Panc1 (cell line): ENCODE results near the gene SEC61A2. TPM values are rescaled to one million over a fixed set of nuclear protein-coding genes. Genes with fewer than 3 reads are reported as not detected.

Source experiments
- ATAC-seq: fragments of 200-7000 bp; cut with Tn5 transposase; 2 replicates; pipeline ENCODE4 v1.9.1; 2020; ENCODE audit warnings: mild to moderate bottlenecking, moderate library complexity
- BruUV-seq: library from RNA; stranded (reverse); fragments of 400-500 nt; replicated peaks from 2 replicates; lab custom pipeline; 2021; lab: Mats Ljungman, UMichigan
- CTCF ChIA-PET: fragments of 300-600 bp; sonication (Branson Sonifier 250); formaldehyde crosslinking; loops from one replicate; lab custom pipeline; 2022; ENCODE audit warnings: antibody characterized with exemption; lab: Charles Lee
- POLR2A ChIA-PET: fragments of 300-600 bp; sonication (Branson Sonifier 250); formaldehyde crosslinking; loops from one replicate; lab custom pipeline; 2022; ENCODE audit warnings: antibody characterized with exemption; lab: Charles Lee
- DNase-seq: peaks from one replicate; pipeline ENCODE4 v3.0.0-alpha.2; 2010; ENCODE audit warnings: low read depth, low spot score
- H3K27ac ChIP-seq: 2 replicates; pipeline ENCODE4 v1.5.1; 2011; ENCODE audit warnings: mild to moderate bottlenecking, low read length, inconsistent platforms
- H3K27me3 ChIP-seq: fragments of 200-500 bp; sonication (Bioruptor generic); 2 replicates; pipeline ENCODE4 v1.6.0; 2014; ENCODE audit warnings: low read length, inconsistent platforms; ENCODE audit not compliant: control insufficient read depth, insufficient read depth
- H3K36me3 ChIP-seq: fragments of 200-500 bp; sonication (Bioruptor generic); 2 replicates; pipeline ENCODE4 v1.5.1; 2014; ENCODE audit warnings: inconsistent platforms, mild to moderate bottlenecking, low read length, moderate library complexity; ENCODE audit not compliant: control insufficient read depth, insufficient read depth
- H3K4me1 ChIP-seq: 2 replicates; pipeline ENCODE4 v1.5.1; 2011; ENCODE audit warnings: inconsistent platforms, mild to moderate bottlenecking, low read length, moderate library complexity; ENCODE audit not compliant: control insufficient read depth, insufficient read depth
- H3K4me3 ChIP-seq, 2 experiments: 2 replicates each; pipeline ENCODE4 v1.5.1; 2011 to 2012; ENCODE audit warnings: low read depth in 2 of 2, low read length in 2 of 2, mild to moderate bottlenecking in 2 of 2, inconsistent platforms in 1 of 2, moderate library complexity in 1 of 2
- H3K9me3 ChIP-seq: fragments of 200-500 bp; sonication (Bioruptor generic); 2 replicates; pipeline ENCODE4 v1.5.1; 2014; ENCODE audit warnings: low read depth, mild to moderate bottlenecking, inconsistent platforms, low read length, moderate library complexity; ENCODE audit not compliant: control insufficient read depth, insufficient read depth
- POLR2AphosphoS5 ChIP-seq: IDR thresholded peaks from 2 replicates; pipeline ENCODE4 v1.6.1; 2012; ENCODE audit warnings: mild to moderate bottlenecking, low read depth, low read length, moderate library complexity
- SIN3A ChIP-seq: IDR thresholded peaks from 2 replicates; pipeline ENCODE4 v1.6.1; 2012; ENCODE audit warnings: low read depth, mild to moderate bottlenecking, low read length, moderate library complexity, borderline replicate concordance; ENCODE audit not compliant: insufficient read depth
- TCF7L2 ChIP-seq: IDR thresholded peaks from 2 replicates; pipeline ENCODE4 v1.6.1; 2011; ENCODE audit warnings: mild to moderate bottlenecking, low read depth, low read length, inconsistent platforms
- in situ Hi-C: cut with HindIII; loops from 2 replicates; pipeline ENCODE4 v1.10.0; 2016; ENCODE audit warnings: low sequenced_read_pairs, low pct_unique_long_range_greater_than_20kb
- intact Hi-C: fragments of 100-400 bp; cut with micrococcal nuclease; formaldehyde crosslinking; loops from one replicate; pipeline ENCODE4 v1.10.0; 2022; ENCODE audit not compliant: unreplicated experiment
- total RNA-seq: library from RNA; stranded (reverse); gene quantifications from one replicate; pipeline ENCODE4 v1.2.1, GENCODE V29; 2021; ENCODE audit not compliant: unreplicated experiment
- TF ChIP-seq, protein P1 (sequence below): fragments of 450-650 bp; IDR thresholded peaks from 2 replicates; pipeline ENCODE4 v1.5.1; 2017; ENCODE audit warnings: mild to moderate bottlenecking
- TF ChIP-seq, protein P2 (sequence below), 2 experiments: IDR thresholded peaks; 2 replicates each; pipeline ENCODE4 v1.6.1; 2011 to 2012; ENCODE audit warnings: low read depth in 2 of 2, control low read depth in 1 of 2, low read length in 1 of 2, mild to moderate bottlenecking in 1 of 2, moderate library complexity in 1 of 2; ENCODE audit not compliant: insufficient read depth in 1 of 2

The SEC61A2 gene
- total RNA-seq, 1 experiment from 2014 or later, result 8.8 TPM

DNA sequence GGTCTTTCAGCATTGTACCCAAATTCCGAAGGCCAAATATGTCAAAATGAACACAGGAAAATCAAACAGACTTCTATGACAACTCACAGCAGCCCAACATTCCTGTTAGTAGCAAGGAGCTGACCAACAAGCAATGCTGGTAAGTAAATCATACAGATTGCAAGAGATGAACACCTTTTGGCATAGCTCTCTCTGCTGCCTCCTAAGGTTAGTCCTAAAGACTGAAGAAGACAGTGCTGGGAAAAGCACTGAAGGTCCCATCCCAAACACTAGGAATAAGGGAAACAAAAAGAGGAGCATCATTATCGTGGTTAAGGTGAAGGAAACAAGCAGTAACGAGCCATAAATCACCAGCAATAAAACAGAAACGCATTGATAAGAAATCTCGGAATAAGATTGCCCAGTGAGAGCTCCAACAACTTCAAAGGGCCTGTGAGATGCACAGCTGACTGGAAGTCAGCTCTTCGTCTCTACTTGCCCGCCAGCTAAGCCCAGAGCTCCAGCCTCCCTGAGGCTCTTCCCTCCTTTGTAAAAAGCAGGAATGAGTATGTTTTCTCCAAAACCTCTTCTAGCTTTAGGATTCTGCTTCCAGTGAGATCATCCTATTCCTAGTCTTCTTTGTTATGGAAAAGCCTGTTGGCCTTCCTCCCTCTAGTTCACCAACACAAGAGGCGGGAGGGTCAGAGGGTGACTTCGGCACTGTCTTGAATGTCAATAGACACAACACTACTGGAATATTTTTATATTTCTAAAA, 50.9 kb downstream of the SEC61A2 start:
- CTCF ChIA-PET, result no interaction called here
- POLR2A ChIA-PET, result interaction anchor here (0.5 kb wide), 1 partner anchor 111 kb away, joined by 5 read pairs; no protein-coding TSS in a partner anchor
- BruUV-seq, result no TSS peak

DNA sequence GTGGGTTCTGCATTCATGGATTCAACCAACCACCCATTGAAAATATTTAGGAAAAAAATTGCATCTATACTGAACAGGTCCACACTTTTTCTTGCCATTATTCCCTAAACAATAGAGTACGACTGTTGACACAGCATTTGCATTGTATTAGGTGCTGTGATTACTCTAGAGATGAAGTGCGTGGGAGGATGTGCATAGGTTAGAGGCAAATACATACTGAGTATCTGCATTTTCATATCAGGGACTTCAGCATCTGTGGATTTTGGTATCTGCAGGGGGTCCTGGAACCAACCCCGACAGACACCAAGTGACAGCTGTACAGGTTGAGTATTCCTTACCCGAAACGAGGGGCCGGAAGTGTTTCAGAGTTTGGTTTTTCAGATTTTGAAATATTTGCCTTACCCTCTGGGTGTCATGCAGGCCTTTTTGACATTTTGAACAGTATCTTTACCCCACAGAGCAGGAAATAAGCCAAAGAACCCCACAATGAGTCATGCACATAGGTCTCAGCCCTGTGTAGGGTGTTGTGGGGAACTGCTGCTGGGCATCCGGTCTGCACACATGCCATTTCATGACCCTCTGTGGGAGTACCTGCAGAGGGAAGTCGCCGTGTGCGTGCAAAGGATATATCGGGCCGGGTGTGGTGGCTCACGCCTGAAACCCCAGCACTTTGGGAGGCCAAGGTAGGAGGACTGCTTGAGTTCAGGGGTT, 51.7 kb downstream of the SEC61A2 start:
- H3K36me3 ChIP-seq, result peaks cover 11% of the 10 kb centered on the region; the same call in 1 of the 2 replicates
- in situ Hi-C loops, result no loop called here
- ATAC-seq (no peak), DNase-seq (no peak)
- H3K27me3 ChIP-seq, result no peaks in the 10 kb centered on the region
- ChIA-PET CTCF (no interaction called here), POLR2A (no interaction called here)
- H3K4me3 ChIP-seq, result no peak overlapping the region
- no peaks in the 10 kb centered on the region for H3K4me1 ChIP-seq
- BruUV-seq, result no TSS peak
- TF ChIP-seq, protein P1, sequence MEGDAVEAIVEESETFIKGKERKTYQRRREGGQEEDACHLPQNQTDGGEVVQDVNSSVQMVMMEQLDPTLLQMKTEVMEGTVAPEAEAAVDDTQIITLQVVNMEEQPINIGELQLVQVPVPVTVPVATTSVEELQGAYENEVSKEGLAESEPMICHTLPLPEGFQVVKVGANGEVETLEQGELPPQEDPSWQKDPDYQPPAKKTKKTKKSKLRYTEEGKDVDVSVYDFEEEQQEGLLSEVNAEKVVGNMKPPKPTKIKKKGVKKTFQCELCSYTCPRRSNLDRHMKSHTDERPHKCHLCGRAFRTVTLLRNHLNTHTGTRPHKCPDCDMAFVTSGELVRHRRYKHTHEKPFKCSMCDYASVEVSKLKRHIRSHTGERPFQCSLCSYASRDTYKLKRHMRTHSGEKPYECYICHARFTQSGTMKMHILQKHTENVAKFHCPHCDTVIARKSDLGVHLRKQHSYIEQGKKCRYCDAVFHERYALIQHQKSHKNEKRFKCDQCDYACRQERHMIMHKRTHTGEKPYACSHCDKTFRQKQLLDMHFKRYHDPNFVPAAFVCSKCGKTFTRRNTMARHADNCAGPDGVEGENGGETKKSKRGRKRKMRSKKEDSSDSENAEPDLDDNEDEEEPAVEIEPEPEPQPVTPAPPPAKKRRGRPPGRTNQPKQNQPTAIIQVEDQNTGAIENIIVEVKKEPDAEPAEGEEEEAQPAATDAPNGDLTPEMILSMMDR, result no peak
- TF ChIP-seq SIN3A, result no peak
- TF ChIP-seq, protein P2, sequence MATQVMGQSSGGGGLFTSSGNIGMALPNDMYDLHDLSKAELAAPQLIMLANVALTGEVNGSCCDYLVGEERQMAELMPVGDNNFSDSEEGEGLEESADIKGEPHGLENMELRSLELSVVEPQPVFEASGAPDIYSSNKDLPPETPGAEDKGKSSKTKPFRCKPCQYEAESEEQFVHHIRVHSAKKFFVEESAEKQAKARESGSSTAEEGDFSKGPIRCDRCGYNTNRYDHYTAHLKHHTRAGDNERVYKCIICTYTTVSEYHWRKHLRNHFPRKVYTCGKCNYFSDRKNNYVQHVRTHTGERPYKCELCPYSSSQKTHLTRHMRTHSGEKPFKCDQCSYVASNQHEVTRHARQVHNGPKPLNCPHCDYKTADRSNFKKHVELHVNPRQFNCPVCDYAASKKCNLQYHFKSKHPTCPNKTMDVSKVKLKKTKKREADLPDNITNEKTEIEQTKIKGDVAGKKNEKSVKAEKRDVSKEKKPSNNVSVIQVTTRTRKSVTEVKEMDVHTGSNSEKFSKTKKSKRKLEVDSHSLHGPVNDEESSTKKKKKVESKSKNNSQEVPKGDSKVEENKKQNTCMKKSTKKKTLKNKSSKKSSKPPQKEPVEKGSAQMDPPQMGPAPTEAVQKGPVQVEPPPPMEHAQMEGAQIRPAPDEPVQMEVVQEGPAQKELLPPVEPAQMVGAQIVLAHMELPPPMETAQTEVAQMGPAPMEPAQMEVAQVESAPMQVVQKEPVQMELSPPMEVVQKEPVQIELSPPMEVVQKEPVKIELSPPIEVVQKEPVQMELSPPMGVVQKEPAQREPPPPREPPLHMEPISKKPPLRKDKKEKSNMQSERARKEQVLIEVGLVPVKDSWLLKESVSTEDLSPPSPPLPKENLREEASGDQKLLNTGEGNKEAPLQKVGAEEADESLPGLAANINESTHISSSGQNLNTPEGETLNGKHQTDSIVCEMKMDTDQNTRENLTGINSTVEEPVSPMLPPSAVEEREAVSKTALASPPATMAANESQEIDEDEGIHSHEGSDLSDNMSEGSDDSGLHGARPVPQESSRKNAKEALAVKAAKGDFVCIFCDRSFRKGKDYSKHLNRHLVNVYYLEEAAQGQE (IDR thresholded peaks at IDR 0.05; ENCODE audit: insufficient read depth in 1 of 2, low read depth in 2 of 2, low read length in 1 of 2), result no peak
- TF ChIP-seq POLR2AphosphoS5, result no peak
- no peak for TF ChIP-seq TCF7L2
- no peak overlapping the region for H3K27ac ChIP-seq
- intact Hi-C loops, result no loop called here
- H3K9me3 ChIP-seq, result no peaks in the 10 kb centered on the region

More for the DNA sequence above, 50.9 kb downstream of the SEC61A2 start:
- Histone ChIP-seq H3K27ac (no peak overlapping the region), H3K27me3 (no peaks in the 10 kb centered on the region), H3K4me3 (no peak overlapping the region), H3K4me1 (no peaks in the 10 kb centered on the region), H3K9me3 (no peaks in the 10 kb centered on the region), H3K36me3 (peaks cover 7% of the 10 kb centered on the region; the same call in 1 of the 2 replicates)
- in situ Hi-C loops, result no loop called here
- TF ChIP-seq TCF7L2, result no peak
- TF ChIP-seq POLR2AphosphoS5, result no peak
- no peak for TF ChIP-seq SIN3A
- TF ChIP-seq, protein P2 (IDR thresholded peaks at IDR 0.05; ENCODE audit: insufficient read depth in 1 of 2, low read depth in 2 of 2, low read length in 1 of 2), result no peak
- TF ChIP-seq, protein P1, result no peak
- ATAC-seq, result no peak
- intact Hi-C loops, result no loop called here
- no peak for DNase-seq
